HUES6 (cell line): Measurements from ENCODE around the gene CBLL1.

Experiments used
- H3K27ac ChIP-seq: 2 replicates; pipeline ENCODE4 v1.7.0; 2013; ENCODE audit warnings: low read depth, mild to moderate bottlenecking, low read length, inconsistent platforms
- H3K27me3 ChIP-seq: 2 replicates; pipeline ENCODE4 v1.6.1; 2013; ENCODE audit warnings: low read length; ENCODE audit not compliant: control insufficient read depth, insufficient read depth
- H3K36me3 ChIP-seq: 2 replicates; pipeline ENCODE4 v1.6.1; 2013; ENCODE audit warnings: low read length; ENCODE audit not compliant: control insufficient read depth, insufficient read depth
- H3K4me1 ChIP-seq: 2 replicates; pipeline ENCODE4 v1.6.1; 2013; ENCODE audit warnings: low read length; ENCODE audit not compliant: control insufficient read depth, insufficient read depth
- H3K4me3 ChIP-seq: 2 replicates; pipeline ENCODE4 v1.5.1; 2013; ENCODE audit warnings: low read depth, low read length
- H3K9ac ChIP-seq: one replicate; pipeline ENCODE4 v1.6.1; 2013; ENCODE audit warnings: mild to moderate bottlenecking, low read length
- H3K9me3 ChIP-seq: 2 replicates; pipeline ENCODE4 v1.6.1; 2013; ENCODE audit warnings: low read depth, low read length; ENCODE audit not compliant: control insufficient read depth, insufficient read depth

CBLL1 gene

GRCh38 chr7:107744345-107744750 is 406 bp downstream of the CBLL1 start:
- H3K4me3 ChIP-seq = peak overlapping the region; percentile 93
- no peaks in the 10 kb centered on the region for H3K9me3 ChIP-seq
- peaks cover 13% of the 10 kb centered on the region; the same call in 1 of the 2 replicates for H3K4me1 ChIP-seq
- H3K9ac ChIP-seq = peak overlapping the region; percentile 92
- peaks cover 10% of the 10 kb centered on the region; the same call in 1 of the 2 replicates for H3K27me3 ChIP-seq
- H3K27ac ChIP-seq = peak overlapping the region; percentile 88
- peaks cover 14% of the 10 kb centered on the region for H3K36me3 ChIP-seq

GRCh38 chr7:107746006-107746405 is 2.1 kb downstream of the CBLL1 start:
- Histone ChIP-seq H3K4me1 (peaks cover 13% of the 10 kb centered on the region; the same call in 1 of the 2 replicates), H3K27me3 (0 out of 2 replicates have a peak, but pooled peaks cover 2% of the 10 kb centered on the region), H3K4me3 (peak overlapping the region; percentile 93), H3K9me3 (no peaks in the 10 kb centered on the region), H3K9ac (no peak overlapping the region), H3K27ac (no peak overlapping the region), H3K36me3 (peaks cover 28% of the 10 kb centered on the region)

GRCh38 chr7:107751113-107751512 is 7.2 kb downstream of the CBLL1 start:
- H3K9me3 ChIP-seq = no peaks in the 10 kb centered on the region
- no peak overlapping the region for H3K27ac ChIP-seq
- H3K4me3 ChIP-seq = no peak overlapping the region
- H3K27me3 ChIP-seq = no peaks in the 10 kb centered on the region
- peaks cover 72% of the 10 kb centered on the region for H3K36me3 ChIP-seq
- no peak overlapping the region for H3K9ac ChIP-seq
- H3K4me1 ChIP-seq = no peaks in the 10 kb centered on the region

GRCh38 chr7:107754642-107755041 is 10.7 kb downstream of the CBLL1 start:
- Histone ChIP-seq H3K4me3 (no peak overlapping the region), H3K9me3 (no peaks in the 10 kb centered on the region), H3K4me1 (no peaks in the 10 kb centered on the region), H3K9ac (no peak overlapping the region), H3K27me3 (no peaks in the 10 kb centered on the region), H3K27ac (no peak overlapping the region), H3K36me3 (peaks cover 89% of the 10 kb centered on the region)

GRCh38 chr7:107758667-107759066 is 14.7 kb downstream of the CBLL1 start:
- Histone ChIP-seq H3K4me3 (no peak overlapping the region), H3K36me3 (peaks cover 58% of the 10 kb centered on the region), H3K9me3 (no peaks in the 10 kb centered on the region), H3K4me1 (no peaks in the 10 kb centered on the region), H3K27ac (no peak overlapping the region), H3K27me3 (no peaks in the 10 kb centered on the region), H3K9ac (no peak overlapping the region)

- Histone ChIP-seq H3K27me3 (no peaks in the 10 kb centered on the region), H3K36me3 (no peaks in the 10 kb centered on the region), H3K4me1 (no peaks in the 10 kb centered on the region)
These were observed 23.4 kb downstream of the CBLL1 start for GRCh38 chr7:107767391-107767790.

GRCh38 chr7:107768263-107768662 is 24.3 kb downstream of the CBLL1 start:
- H3K9ac ChIP-seq = no peak overlapping the region
- no peaks in the 10 kb centered on the region for H3K4me1 ChIP-seq
- H3K36me3 ChIP-seq = no peaks in the 10 kb centered on the region
- H3K27ac ChIP-seq = no peak overlapping the region
- no peak overlapping the region for H3K4me3 ChIP-seq
- no peaks in the 10 kb centered on the region for H3K27me3 ChIP-seq
- no peaks in the 10 kb centered on the region for H3K9me3 ChIP-seq

More at GRCh38 chr7:107767391-107767790, 23.4 kb downstream of the CBLL1 start:
- H3K9me3 ChIP-seq = no peaks in the 10 kb centered on the region
- H3K9ac ChIP-seq = no peak overlapping the region
- H3K4me3 ChIP-seq = no peak overlapping the region
- no peak overlapping the region for H3K27ac ChIP-seq

- no peaks in the 10 kb centered on the region for H3K36me3 ChIP-seq
- H3K27ac ChIP-seq = no peak overlapping the region
- no peaks in the 10 kb centered on the region for H3K9me3 ChIP-seq
- H3K4me3 ChIP-seq = no peak overlapping the region
- H3K4me1 ChIP-seq = no peaks in the 10 kb centered on the region
- no peaks in the 10 kb centered on the region for H3K27me3 ChIP-seq
- no peak overlapping the region for H3K9ac ChIP-seq
These were observed 29.1 kb downstream of the CBLL1 start for GRCh38 chr7:107773027-107773426.

- Histone ChIP-seq H3K9ac (no peak overlapping the region), H3K4me1 (no peaks in the 10 kb centered on the region), H3K27ac (no peak overlapping the region), H3K36me3 (no peaks in the 10 kb centered on the region), H3K9me3 (no peaks in the 10 kb centered on the region), H3K27me3 (no peaks in the 10 kb centered on the region), H3K4me3 (no peak overlapping the region)
These were observed 33.8 kb downstream of the CBLL1 start for GRCh38 chr7:107777702-107778101.

- no peaks in the 10 kb centered on the region for H3K27me3 ChIP-seq
- no peaks in the 10 kb centered on the region for H3K36me3 ChIP-seq
- no peak overlapping the region for H3K9ac ChIP-seq
- H3K27ac ChIP-seq = no peak overlapping the region
- H3K9me3 ChIP-seq = no peaks in the 10 kb centered on the region
- no peaks in the 10 kb centered on the region for H3K4me1 ChIP-seq
- H3K4me3 ChIP-seq = no peak overlapping the region
These were observed 34.3 kb downstream of the CBLL1 start for GRCh38 chr7:107778283-107778682.

GRCh38 chr7:107779647-107780099 is 35.7 kb downstream of the CBLL1 start:
- no peaks in the 10 kb centered on the region for H3K4me1 ChIP-seq
- H3K4me3 ChIP-seq = no peak overlapping the region
- no peaks in the 10 kb centered on the region for H3K9me3 ChIP-seq
- no peak overlapping the region for H3K9ac ChIP-seq
- H3K27ac ChIP-seq = no peak overlapping the region
- no peaks in the 10 kb centered on the region for H3K36me3 ChIP-seq
- H3K27me3 ChIP-seq = no peaks in the 10 kb centered on the region

- H3K27me3 ChIP-seq = no peaks in the 10 kb centered on the region
- no peaks in the 10 kb centered on the region for H3K36me3 ChIP-seq
- H3K27ac ChIP-seq = no peak overlapping the region
- H3K9me3 ChIP-seq = no peaks in the 10 kb centered on the region
- H3K9ac ChIP-seq = no peak overlapping the region
- H3K4me3 ChIP-seq = no peak overlapping the region
- peaks cover 10% of the 10 kb centered on the region; the same call in 1 of the 2 replicates for H3K4me1 ChIP-seq
These were observed 38.4 kb downstream of the CBLL1 start for GRCh38 chr7:107782374-107782773.
